NB4 (cell line): ENCODE results near the gene TRABD2B.

Experiments
- CTCF ChIP-seq: IDR thresholded peaks from one replicate; pipeline ENCODE4 v1.5.1; 2012; ENCODE audit warnings: low read depth, low read length
- MAX ChIP-seq: IDR thresholded peaks from 2 replicates; pipeline ENCODE4 v1.6.1; 2011; ENCODE audit warnings: low read depth, low read length
- MYC ChIP-seq: IDR thresholded peaks from 2 replicates; pipeline ENCODE4 v1.6.1; 2011; ENCODE audit warnings: low read depth, low read length
- POLR2A ChIP-seq: IDR thresholded peaks from 2 replicates; pipeline ENCODE4 v1.6.1; 2011; ENCODE audit warnings: mild to moderate bottlenecking; ENCODE audit not compliant: insufficient read length; ENCODE audit errors: extremely low read depth

- no peak for TF ChIP-seq CTCF
- no peak for TF ChIP-seq POLR2A
- no peak for TF ChIP-seq MYC
- TF ChIP-seq MAX = no peak
Observed at GRCh38 chr1:47783638-47784496, 213.3 kb downstream of the TRABD2B start.
